ENCODE measurements around the gene TCAP. TPM values are rescaled to one million over a fixed set of nuclear protein-coding genes. Genes with fewer than 3 reads are reported as not detected.
A peak's percentile ranks its signal among the peaks of the same experiment; 100 is the strongest.

Gene TCAP
- total RNA-seq, 1 experiment from 2014 or later, result 2.1 TPM

GRCh38 chr17:39705786-39706348, 40.7 kb downstream of the TCAP start:
- H2BK20ac ChIP-seq (ENCODE audit: low read depth, low read length, poor library complexity, severe bottlenecking), result no peak overlapping the region
- Mint-ChIP-seq H3K27me3 (ENCODE audit: low read depth) (no peaks in the 10 kb centered on the region; the same call in 1 of the 2 replicates), H3K4me3 (no peak overlapping the region), H3K27ac (peak overlapping the region; percentile 77 to 82 (median 77); a peak in 5 of 7 replicates), H3K9me3 (no peaks in the 10 kb centered on the region), H3K36me3 (ENCODE audit: insufficient read depth in 1 of 3, low read depth in 3 of 3) (peaks cover 51 to 74% (median 59%) of the 10 kb centered on the region in 3 experiments), H3K4me1 (peaks cover 45 to 52% of the 10 kb centered on the region in 2 experiments)
- H3K4me1 ChIP-seq (ENCODE audit: insufficient read depth, low read length), result peaks cover 16% of the 10 kb centered on the region
- peaks cover 50% of the 10 kb centered on the region for H3K79me2 ChIP-seq (ENCODE audit: insufficient read depth, low read length)
- no peak overlapping the region for H4K5ac ChIP-seq (ENCODE audit: insufficient read length, low read depth, low read length)
- no peak overlapping the region for H4K8ac ChIP-seq (replicated peaks; ENCODE audit: insufficient read length, low read depth, low read length)
- H3K14ac ChIP-seq (ENCODE audit: insufficient read depth, low read length), result peak overlapping the region; percentile 10; the same call in 1 of the 2 replicates
- no peaks in the 10 kb centered on the region for H3K79me1 ChIP-seq (ENCODE audit: insufficient read depth, low read depth, low read length, poor library complexity, severe bottlenecking)
- H2BK120ac ChIP-seq (ENCODE audit: low read depth, low read length, poor library complexity, severe bottlenecking), result no peak overlapping the region
- no peak overlapping the region for H3T11ph ChIP-seq (ENCODE audit: low read length)
- no peak overlapping the region for H3K4me2 ChIP-seq (ENCODE audit: insufficient read depth, insufficient read length, low read length)
- no CpG with 5 or more reads among the region's 12 CpGs for WGBS (ENCODE audit: extremely low coverage, insufficient read length, low lambda C conversion rate)
- H3K9ac ChIP-seq (ENCODE audit: extremely low read depth, insufficient read length, low read length), result no peak overlapping the region
- peak; percentile 52 for DNase-seq
- H2BK12ac ChIP-seq (ENCODE audit: insufficient read length, low read depth, low read length), result no peak overlapping the region
- H4K91ac ChIP-seq (ENCODE audit: insufficient read length, low read depth, low read length), result no peak overlapping the region
- H4K20me1 ChIP-seq (ENCODE audit: control insufficient read depth, insufficient read depth, insufficient read length), result no peaks in the 10 kb centered on the region
- no peak overlapping the region for H2AFZ ChIP-seq (ENCODE audit: low read length)
- H2AK5ac ChIP-seq (ENCODE audit: insufficient read length, low read length), result no peak overlapping the region
- H3K18ac ChIP-seq (ENCODE audit: insufficient read length, low read depth, low read length), result no peak overlapping the region
- H2BK5ac ChIP-seq (ENCODE audit: insufficient read length, low read length), result no peak overlapping the region
- no peak overlapping the region for H3K4ac ChIP-seq (ENCODE audit: low read depth, low read length)
- no peak overlapping the region for H3K23ac ChIP-seq (ENCODE audit: insufficient read length, low read depth, low read length)
- no peak overlapping the region for H2BK15ac ChIP-seq (ENCODE audit: low read depth, low read length)
- H3K56ac ChIP-seq (ENCODE audit: insufficient read length, low read depth, low read length), result no peak overlapping the region
- H3K27ac ChIP-seq (ENCODE audit: insufficient read length, low read depth, low read length), result no peak overlapping the region
- peaks cover 7% of the 10 kb centered on the region for H3K23me2 ChIP-seq (ENCODE audit: insufficient read length, low read depth, low read length, poor library complexity, severe bottlenecking)
- TF ChIP-seq CTCF (conservative IDR thresholded peaks at IDR 0.05), result no peak
- no peaks in the 10 kb centered on the region for H3K9me3 ChIP-seq (ENCODE audit: control insufficient read depth, low read depth, low read length)
- H3K27me3 ChIP-seq (ENCODE audit: insufficient read depth, low read length), result no peaks in the 10 kb centered on the region
